Muscle layer of duodenum (tissue), 2 donors: Measurements from ENCODE around the gene DHODH.
"Not testable (repeated sequence)": the region's sequence is repeated elsewhere in the genome, so short reads cannot be mapped to it uniquely, and the experiment has no call there.

Source experiments
- H3K27ac ChIP-seq: one replicate; pipeline ENCODE4 v1.7.0; 2013; ENCODE audit warnings: mild to moderate bottlenecking, low read length
- H3K27me3 ChIP-seq: one replicate; pipeline ENCODE4 v1.7.0; 2013; ENCODE audit warnings: low read depth, mild to moderate bottlenecking, control low read depth, low read length
- H3K36me3 ChIP-seq, 2 donors: one replicate each; pipeline ENCODE4 v1.7.0; 2013; ENCODE audit warnings: low read length in 2 of 2, control low read depth in 1 of 2, mild to moderate bottlenecking in 1 of 2; ENCODE audit not compliant: insufficient read depth in 2 of 2, control insufficient read depth in 1 of 2
- H3K4me1 ChIP-seq, 2 donors: one replicate each; pipeline ENCODE4 v1.7.0; 2013; ENCODE audit warnings: low read length in 2 of 2, mild to moderate bottlenecking in 2 of 2, control low read depth in 1 of 2, moderate library complexity in 1 of 2; ENCODE audit not compliant: insufficient read depth in 2 of 2, control insufficient read depth in 1 of 2
- H3K4me3 ChIP-seq, 2 donors: one replicate each; pipeline ENCODE4 v1.7.0; 2013; ENCODE audit warnings: low read length in 2 of 2, low read depth in 1 of 2, mild to moderate bottlenecking in 1 of 2
- H3K9me3 ChIP-seq, 2 donors: one replicate each; pipeline ENCODE4 v1.7.0; 2013; ENCODE audit warnings: low read length in 2 of 2, control low read depth in 1 of 2, mild to moderate bottlenecking in 1 of 2; ENCODE audit not compliant: control insufficient read depth in 1 of 2
- donor health status: healthy.

DHODH gene

DNA sequence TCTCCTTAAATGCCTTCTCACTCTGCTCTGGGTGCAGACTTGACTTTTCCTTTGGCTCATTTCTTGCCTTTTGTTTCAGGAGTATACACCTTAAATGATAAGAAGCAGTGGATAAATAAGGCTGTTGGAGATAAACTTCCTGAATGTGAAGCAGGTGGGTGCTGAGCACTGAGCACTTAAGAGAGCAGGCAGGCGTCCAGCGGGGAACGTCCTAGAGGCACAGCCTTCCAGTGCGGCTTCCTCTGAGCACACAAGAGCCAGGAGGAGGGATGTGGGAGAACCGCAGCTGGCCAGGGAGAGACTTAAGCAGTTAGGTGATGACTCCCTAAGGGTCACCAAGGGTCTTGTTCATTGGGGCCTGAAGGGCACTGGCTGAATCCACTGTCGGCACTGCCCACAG lies 48.8 kb downstream of the DHODH start:
- not testable (repeated sequence) for H3K4me3 ChIP-seq, H3K27ac ChIP-seq, H3K9me3 ChIP-seq, H3K36me3 ChIP-seq, H3K27me3 ChIP-seq, H3K4me1 ChIP-seq

DNA sequence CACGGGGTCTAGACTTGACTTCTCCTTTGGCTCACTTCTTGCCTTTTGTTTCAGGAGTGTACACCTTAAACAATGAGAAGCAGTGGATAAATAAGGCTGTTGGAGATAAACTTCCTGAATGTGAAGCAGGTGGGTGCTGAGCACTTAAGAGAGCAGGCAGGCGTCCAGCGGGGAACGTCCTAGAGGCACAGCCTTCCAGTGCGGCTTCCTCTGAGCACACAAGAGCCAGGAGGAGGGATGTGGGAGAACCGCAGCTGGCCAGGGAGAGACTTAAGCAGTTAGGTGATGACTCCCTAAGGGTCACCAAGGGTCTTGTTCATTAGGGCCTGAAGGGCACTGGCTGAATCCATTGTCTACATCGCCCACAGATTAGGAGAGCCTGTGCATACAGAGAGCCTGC lies 50.5 kb downstream of the DHODH start:
- not testable (repeated sequence) for H3K9me3 ChIP-seq, H3K4me3 ChIP-seq, H3K4me1 ChIP-seq, H3K36me3 ChIP-seq, H3K27ac ChIP-seq, H3K27me3 ChIP-seq

DNA sequence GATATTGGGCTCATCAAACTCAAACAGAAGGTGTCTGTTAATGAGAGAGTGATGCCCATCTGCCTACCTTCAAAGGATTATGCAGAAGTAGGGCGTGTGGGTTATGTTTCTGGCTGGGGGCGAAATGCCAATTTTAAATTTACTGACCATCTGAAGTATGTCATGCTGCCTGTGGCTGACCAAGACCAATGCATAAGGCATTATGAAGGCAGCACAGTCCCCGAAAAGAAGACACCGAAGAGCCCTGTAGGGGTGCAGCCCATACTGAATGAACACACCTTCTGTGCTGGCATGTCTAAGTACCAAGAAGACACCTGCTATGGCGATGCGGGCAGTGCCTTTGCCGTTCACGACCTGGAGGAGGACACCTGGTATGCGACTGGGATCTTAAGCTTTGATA lies 51.9 kb downstream of the DHODH start:
- H3K9me3 ChIP-seq, result no peaks in the 10 kb centered on the region
- no peak overlapping the region for H3K4me3 ChIP-seq
- H3K36me3 ChIP-seq, result no peaks in the 10 kb centered on the region
- no peaks in the 10 kb centered on the region for H3K27me3 ChIP-seq
- no peaks in the 10 kb centered on the region for H3K4me1 ChIP-seq
- H3K27ac ChIP-seq, result no peak overlapping the region

DNA sequence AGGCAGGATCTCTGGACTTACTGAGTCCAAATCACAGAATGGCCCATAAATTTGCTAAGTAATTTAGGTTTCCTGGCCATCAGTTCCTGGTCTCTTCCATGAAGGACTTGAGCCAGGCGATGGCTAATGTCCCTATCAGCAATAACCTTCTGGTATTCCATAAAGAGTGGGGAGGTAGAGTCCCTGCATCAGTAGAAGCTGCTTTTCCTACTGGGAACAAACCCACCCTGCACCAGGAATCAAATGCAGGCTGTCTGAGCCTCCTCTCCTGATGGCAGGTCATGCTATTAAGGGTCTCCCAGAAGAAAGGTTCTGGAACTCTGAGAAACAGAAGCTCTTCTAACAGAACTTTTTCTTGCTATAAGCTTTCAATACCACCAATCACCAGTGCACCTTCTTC lies 53.0 kb downstream of the DHODH start:
- H3K27ac ChIP-seq, result no peak overlapping the region
- H3K36me3 ChIP-seq, result no peaks in the 10 kb centered on the region
- no peaks in the 10 kb centered on the region for H3K4me1 ChIP-seq

DNA sequence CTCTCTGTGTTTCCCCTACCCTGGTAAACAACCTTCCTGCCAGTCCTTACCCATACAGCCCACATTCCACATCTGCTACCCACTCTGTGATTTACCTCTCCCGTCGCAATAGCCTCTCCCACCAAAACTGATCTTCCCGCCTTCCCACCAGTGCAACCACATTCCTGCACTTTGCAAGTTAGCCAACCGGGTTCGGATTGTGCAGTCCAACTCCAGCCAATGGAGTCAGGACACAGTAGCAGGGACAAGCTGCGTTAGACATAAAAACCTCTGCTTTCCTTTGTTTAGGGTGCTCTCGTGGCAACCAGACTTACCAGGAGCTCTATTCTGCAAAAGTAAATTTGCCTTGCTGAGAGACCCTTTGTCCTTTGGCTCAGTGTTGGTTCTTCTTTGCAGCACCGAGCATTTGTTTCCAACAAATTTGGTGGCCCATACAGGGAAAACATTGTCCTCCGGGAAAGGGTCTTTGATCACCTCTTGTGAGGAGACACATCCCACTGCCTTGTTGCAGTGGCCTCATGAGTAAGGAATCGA lies 55.9 kb downstream of the DHODH start:
- Histone ChIP-seq H3K27ac (no peak overlapping the region), H3K9me3 (no peaks in the 10 kb centered on the region), H3K27me3 (no peaks in the 10 kb centered on the region), H3K36me3 (no peaks in the 10 kb centered on the region), H3K4me3 (no peak overlapping the region), H3K4me1 (no peaks in the 10 kb centered on the region)

More for the DNA sequence above, 53.0 kb downstream of the DHODH start:
- Histone ChIP-seq H3K4me3 (no peak overlapping the region), H3K27me3 (no peaks in the 10 kb centered on the region), H3K9me3 (no peaks in the 10 kb centered on the region)

DNA sequence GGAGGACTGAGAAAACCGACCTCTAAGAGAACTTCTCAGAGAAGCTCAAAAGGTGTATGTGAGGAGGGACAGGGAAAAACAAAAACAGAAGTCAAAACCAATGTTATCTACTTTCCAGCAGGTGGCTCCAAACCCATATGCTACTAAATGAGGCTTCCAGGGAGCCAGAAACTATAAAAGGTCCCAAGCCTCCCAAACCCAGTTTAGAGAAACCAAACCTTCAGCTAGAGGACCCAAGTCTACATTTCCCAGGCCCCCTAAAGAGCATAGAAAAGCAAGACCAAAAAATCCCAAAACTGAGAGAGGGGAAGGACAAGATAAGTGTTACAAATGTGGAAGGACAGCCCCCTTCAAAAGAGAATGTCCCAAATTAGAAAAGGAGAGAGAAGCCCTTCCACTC lies 58.2 kb downstream of the DHODH start:
- no peaks in the 10 kb centered on the region for H3K36me3 ChIP-seq
- no peaks in the 10 kb centered on the region for H3K9me3 ChIP-seq
- no peak overlapping the region for H3K27ac ChIP-seq
- no peaks in the 10 kb centered on the region for H3K4me1 ChIP-seq
- H3K27me3 ChIP-seq, result no peaks in the 10 kb centered on the region
- H3K4me3 ChIP-seq, result no peak overlapping the region

DNA sequence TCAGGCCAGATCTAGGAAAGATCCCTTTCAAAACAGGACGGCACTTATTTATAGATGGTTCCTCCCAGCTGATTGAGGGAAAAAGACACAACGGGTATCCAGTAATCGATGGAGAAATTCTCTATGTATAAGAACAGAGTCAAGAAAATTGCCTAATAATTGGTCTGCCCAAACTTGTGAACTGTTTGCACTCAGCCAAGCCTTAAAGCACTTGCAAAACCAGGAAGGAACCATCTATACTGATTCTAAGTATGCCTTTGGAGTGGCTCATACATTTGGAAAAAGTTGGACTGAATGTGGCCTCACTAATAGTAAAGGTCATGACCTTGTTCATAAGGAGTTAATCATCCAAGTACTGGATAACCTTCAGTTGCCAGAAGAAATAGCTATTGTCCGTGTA lies 60.4 kb downstream of the DHODH start:
- H3K36me3 ChIP-seq, result no peaks in the 10 kb centered on the region
- H3K9me3 ChIP-seq, result no peaks in the 10 kb centered on the region
- H3K27ac ChIP-seq, result no peak overlapping the region
- no peaks in the 10 kb centered on the region for H3K27me3 ChIP-seq
- H3K4me3 ChIP-seq, result no peak overlapping the region
- H3K4me1 ChIP-seq, result peaks cover 0 to 8% of the 10 kb centered on the region in 2 donors

DNA sequence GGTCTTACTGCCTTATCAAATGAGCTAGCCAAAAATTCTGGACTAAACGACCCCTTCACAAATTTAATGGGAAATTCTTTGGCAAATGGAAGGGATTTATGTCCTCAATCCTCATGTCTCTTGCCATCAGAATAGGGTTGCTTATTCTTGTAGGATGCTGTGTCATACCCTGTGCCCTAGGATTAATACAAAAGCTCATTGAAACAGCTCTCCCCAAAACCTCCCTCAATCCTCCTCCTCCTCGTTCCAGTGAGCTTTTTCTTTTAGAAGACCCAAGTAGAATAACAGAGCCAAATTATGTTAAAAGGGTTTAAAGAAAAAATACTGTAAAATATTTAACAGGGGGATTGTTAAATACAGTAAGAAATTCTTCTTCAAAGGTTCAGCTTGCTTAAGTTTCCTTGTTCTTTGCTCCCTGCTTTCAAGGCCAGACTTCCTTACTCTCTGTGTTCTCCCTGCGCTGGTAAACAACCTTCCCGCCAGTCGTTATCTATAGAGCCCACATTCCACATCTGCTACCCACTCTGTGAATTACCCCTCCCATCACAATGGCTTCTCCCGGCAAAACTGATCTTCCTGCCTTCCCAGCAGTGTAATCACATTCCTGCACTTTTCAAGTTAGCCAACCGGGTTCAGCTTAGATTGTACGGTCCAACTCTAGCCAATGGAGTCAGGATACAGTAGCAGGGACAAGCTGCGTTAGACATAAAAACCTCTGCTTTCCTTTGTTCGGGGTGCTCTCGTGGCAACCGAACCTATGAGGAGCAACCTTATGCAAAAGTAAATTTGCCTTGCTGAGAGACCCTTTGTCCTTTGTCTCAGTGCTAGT lies 64.2 kb downstream of the DHODH start:
- Histone ChIP-seq H3K27ac (no peak overlapping the region), H3K4me1 (peaks cover 0 to 12% of the 10 kb centered on the region in 2 donors), H3K4me3 (no peak overlapping the region), H3K27me3 (no peaks in the 10 kb centered on the region), H3K9me3 (no peaks in the 10 kb centered on the region), H3K36me3 (no peaks in the 10 kb centered on the region)

DNA sequence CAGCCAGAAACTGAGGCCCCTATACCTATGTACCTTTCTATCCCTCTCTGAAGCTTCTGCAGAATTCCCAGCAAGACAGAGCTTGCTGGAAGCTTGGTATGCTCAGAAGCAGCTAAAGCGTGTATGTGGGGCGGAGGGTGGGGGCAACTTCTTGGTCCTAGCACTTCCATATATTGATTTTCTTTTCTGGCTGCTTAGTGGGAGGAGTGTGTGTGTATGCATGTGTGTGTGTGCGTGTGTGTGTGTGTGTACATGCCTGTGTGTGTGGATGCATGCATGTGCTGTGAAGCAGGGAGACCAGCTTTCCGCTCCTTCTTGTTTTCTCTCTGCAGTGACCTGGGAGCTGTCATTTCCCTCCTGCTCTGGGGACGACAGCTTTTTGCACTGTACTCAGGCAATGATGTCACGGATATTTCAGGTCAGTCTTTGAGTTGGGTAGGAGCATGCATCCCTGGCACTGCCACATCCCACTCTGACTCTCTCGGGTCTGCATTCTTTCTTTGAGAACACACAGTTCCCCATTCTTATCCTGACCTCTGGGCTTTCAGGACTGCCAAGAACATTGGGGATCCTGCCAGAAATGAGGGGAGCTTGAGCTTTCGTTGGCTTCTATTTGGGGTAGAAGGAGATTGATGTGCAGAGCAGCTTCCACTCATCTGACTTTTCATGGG lies 65.2 kb downstream of the DHODH start:
- H3K4me1 ChIP-seq, result peaks cover 0 to 12% of the 10 kb centered on the region in 2 donors
- H3K36me3 ChIP-seq, result no peaks in the 10 kb centered on the region
- H3K4me3 ChIP-seq, result no peak overlapping the region
- H3K9me3 ChIP-seq, result no peaks in the 10 kb centered on the region
- H3K27ac ChIP-seq, result no peak overlapping the region
- H3K27me3 ChIP-seq, result no peaks in the 10 kb centered on the region

DNA sequence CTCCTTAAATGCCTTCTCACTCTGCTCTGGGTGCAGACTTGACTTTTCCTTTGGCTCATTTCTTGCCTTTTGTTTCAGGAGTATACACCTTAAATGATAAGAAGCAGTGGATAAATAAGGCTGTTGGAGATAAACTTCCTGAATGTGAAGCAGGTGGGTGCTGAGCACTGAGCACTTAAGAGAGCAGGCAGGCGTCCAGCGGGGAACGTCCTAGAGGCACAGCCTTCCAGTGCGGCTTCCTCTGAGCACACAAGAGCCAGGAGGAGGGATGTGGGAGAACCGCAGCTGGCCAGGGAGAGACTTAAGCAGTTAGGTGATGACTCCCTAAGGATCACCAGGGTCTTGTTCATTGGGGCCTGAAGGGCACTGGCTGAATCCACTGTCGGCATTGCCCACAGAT lies 66.5 kb downstream of the DHODH start:
- not testable (repeated sequence) for H3K36me3 ChIP-seq, H3K4me3 ChIP-seq, H3K27ac ChIP-seq, H3K9me3 ChIP-seq, H3K27me3 ChIP-seq
- peaks cover 0 to 12% of the 10 kb centered on the region in 2 donors for H3K4me1 ChIP-seq
